ENCODE measurements around the gene TLN1. TPM values are rescaled to one million over a fixed set of nuclear protein-coding genes. Genes with fewer than 3 reads are reported as not detected.

The TLN1 gene
- total and polyA plus RNA-seq, 8 donors = 64.5 to 141 (median 81.0) TPM

DNA sequence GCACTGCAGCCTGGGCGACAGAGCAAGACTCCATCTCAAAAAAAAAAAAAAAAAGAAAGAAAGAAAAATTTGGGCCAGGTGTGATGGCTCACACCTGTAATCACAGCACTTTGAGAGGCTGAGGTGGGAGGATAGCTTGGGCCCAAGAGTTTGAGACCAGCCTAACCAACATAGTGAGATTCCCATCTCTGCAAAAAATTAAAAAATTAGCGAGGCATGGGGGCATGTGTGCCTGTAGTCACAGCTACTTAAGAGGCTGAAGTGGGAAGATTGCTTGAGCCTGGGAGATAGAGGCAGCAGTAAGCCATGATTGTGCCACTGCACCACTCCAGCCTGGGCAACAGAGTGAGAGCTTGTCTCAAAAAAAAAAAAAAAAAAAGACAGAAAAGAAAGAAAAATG lies 78.4 kb downstream of the TLN1 start:
- ATAC-seq (no peak), FAIRE-seq (no peak), DNase-seq (no peak)
- Histone ChIP-seq H3K27ac (no peak overlapping the region), H3K4me1 (peaks cover 0 to 18% (median 5%) of the 10 kb centered on the region in 3 donors), H3K27me3 (no peaks in the 10 kb centered on the region), H3K4me3 (no peak overlapping the region), H3K9me3 (no peaks in the 10 kb centered on the region), H3K36me3 (no peaks in the 10 kb centered on the region)
- WGBS, 2 donors = 92 to 93% methylated on average over 2 of the region's 2 CpGs
- TF ChIP-seq, protein P1, sequence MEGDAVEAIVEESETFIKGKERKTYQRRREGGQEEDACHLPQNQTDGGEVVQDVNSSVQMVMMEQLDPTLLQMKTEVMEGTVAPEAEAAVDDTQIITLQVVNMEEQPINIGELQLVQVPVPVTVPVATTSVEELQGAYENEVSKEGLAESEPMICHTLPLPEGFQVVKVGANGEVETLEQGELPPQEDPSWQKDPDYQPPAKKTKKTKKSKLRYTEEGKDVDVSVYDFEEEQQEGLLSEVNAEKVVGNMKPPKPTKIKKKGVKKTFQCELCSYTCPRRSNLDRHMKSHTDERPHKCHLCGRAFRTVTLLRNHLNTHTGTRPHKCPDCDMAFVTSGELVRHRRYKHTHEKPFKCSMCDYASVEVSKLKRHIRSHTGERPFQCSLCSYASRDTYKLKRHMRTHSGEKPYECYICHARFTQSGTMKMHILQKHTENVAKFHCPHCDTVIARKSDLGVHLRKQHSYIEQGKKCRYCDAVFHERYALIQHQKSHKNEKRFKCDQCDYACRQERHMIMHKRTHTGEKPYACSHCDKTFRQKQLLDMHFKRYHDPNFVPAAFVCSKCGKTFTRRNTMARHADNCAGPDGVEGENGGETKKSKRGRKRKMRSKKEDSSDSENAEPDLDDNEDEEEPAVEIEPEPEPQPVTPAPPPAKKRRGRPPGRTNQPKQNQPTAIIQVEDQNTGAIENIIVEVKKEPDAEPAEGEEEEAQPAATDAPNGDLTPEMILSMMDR (IDR thresholded peaks at IDR 0.05) = no peak
- intact Hi-C loops (cut with DNase I) = no loop called here

DNA sequence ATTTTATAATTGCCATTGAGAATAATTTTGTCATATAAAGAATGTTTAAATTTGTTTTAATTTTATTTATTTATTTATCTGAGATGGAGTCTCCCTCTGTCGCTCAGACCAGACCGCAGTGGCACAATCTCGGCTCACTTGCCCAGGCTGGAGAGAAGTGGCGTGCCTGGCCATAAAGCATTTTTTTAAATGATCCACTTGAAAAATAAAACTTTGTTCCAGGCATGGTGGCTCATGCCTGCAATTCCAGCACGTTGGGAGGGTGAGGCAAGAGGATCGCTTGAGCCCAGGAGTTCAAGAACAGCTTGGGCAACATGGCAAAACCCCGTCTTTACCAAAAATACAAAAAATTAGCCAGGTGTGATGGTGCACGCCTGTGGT lies 79.2 kb downstream of the TLN1 start:
- H3K27ac ChIP-seq = peak overlapping the region in 1 of 4 donors; percentile 28
- no peak for FAIRE-seq
- WGBS, 2 donors = 89 to 98% methylated on average over 8 of the region's 8 CpGs
- no peak overlapping the region for H3K4me3 ChIP-seq
- H3K9me3 ChIP-seq = no peaks in the 10 kb centered on the region
- no peak for ATAC-seq
- DNase-seq = no peak
- no peaks in the 10 kb centered on the region for H3K36me3 ChIP-seq
- intact Hi-C loops (cut with DNase I) = no loop called here
- no peaks in the 10 kb centered on the region for H3K27me3 ChIP-seq
- TF ChIP-seq, protein P1 (IDR thresholded peaks at IDR 0.05) = no peak
- H3K4me1 ChIP-seq = peaks cover 0 to 18% (median 5%) of the 10 kb centered on the region in 3 donors

DNA sequence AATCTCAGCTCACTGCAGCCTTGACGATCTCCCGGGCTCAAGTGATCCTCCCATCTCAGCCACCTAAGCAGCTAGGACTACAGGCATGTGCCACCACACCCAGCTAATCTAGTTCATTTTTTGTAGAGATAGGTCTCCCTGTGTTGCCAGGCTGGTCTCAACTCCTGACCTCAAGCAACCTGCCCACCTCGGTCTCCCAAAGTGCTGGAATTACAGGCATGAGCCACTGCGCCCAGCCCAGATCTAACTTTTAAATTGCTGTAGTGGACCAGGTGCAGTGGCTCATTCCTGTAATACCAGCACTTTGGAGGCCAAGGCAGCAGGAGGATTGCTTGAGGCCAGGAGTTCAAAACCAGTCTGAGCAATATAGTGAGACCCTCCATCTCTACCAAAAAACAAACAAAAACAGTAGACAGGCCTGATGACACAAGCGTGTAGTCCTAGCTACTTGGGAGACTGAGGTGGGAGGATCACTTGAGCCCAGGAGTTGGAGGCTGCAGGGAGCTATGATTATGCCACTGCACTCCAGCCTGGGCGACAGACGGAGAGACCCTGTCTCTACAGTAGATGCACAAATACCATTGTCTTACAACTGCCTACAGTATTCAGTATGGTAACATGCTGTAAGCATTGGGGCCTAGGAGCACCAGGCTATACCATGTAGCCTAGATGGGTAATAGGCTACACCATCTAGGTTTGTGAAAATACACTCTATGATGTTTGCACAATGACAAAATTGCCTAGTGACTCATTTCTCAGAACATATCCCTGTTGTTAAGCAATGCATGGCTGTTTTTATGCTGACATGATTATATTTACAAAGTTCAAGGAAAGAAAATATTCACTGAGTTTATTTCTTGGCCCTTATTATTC lies 79.8 kb downstream of the TLN1 start:
- Histone ChIP-seq H3K36me3 (no peaks in the 10 kb centered on the region), H3K4me3 (no peak overlapping the region), H3K4me1 (peaks cover 0 to 18% (median 2%) of the 10 kb centered on the region in 3 donors), H3K27ac (peak overlapping the region in 1 of 4 donors; percentile 28), H3K27me3 (no peaks in the 10 kb centered on the region), H3K9me3 (no peaks in the 10 kb centered on the region)
- intact Hi-C loops (cut with DNase I) = no loop called here
- TF ChIP-seq, protein P1 (IDR thresholded peaks at IDR 0.05) = no peak
- ATAC-seq = peak; percentile 5 to 53 (median 30)
- no peak for FAIRE-seq
- no peak for DNase-seq
- WGBS, 2 donors = 74 to 76% methylated on average over 7 of the region's 7 CpGs

DNA sequence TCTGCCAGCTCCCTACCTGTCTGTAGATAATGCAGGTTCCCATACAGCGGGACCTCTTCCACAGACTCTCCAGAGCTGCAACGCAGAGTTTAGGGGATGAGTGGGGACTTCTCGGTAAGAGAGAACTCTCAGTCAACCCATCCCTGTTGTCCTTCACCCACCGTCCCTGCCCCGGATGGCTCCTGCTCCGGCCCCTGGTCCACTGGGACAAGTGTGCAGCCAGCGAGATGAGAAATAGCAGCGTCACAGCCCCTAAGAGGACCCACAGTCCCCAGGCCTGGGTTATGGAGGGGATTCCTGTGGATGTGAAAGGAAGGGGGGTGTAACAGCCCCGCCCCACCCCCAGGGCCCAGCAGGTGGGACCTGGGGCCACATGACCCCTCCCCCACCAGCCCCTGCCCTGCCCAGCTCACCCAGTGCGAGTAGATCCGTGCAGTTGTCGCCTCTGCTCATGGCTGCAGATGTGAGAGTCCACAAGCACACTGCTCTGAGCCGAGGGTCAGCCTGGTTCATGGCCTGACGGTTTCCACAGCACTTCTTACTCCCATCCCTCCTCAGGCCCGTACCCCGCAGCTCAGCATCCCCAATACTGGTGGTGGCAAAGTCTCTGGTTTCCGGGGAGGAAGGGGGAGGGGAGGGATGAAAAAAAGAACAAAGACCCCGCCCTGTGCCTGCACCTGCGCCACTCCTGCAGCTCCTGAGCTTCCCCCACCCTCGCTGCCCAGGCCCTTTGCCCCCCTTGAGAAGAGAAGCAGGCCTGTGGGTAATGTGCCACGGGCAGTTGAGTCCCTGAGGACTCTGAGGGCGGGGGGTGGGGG lies 81.4 kb downstream of the TLN1 start, which contains the start of gene SIT1:
SIT1 (minus strand) TSS at position 591 of the 818 bp plus-strand sequence; CDS start at position 513, 78 bp downstream.
- Histone ChIP-seq H3K27ac (no peak within 1 kb of the TSS), H3K9me3 (no peaks in the 10 kb centered on the region), H3K4me1 (peaks cover 0 to 22% (median 0%) of the 10 kb centered on the region in 3 donors), H3K4me3 (no peak within 1 kb of the TSS), H3K27me3 (no peaks in the 10 kb centered on the region), H3K36me3 (no peaks in the 10 kb centered on the region)
- intact Hi-C loops (cut with DNase I) = no loop called here
- WGBS, 2 donors = 75 to 81% methylated on average over 21 to 22 of the region's 22 CpGs
- TF ChIP-seq, protein P1 (IDR thresholded peaks at IDR 0.05) = no peak
- no peak for FAIRE-seq
- no peak for ATAC-seq
- DNase-seq = peak in 1 of 6 donors; percentile 55
